GM12878 (cell line): ENCODE measurements around the gene DKC1. TPM values are rescaled to one million over a fixed set of nuclear protein-coding genes. Genes with fewer than 3 reads are reported as not detected.

ENCODE experiments used
- ATAC-seq: fragments of 200-7000 bp; cut with Tn5 transposase; 3 replicates; pipeline ENCODE4 v1.9.1; 2020; ENCODE audit warnings: mild to moderate bottlenecking, moderate library complexity
- BruUV-seq: library from RNA; stranded (reverse); fragments of 400-500 nt; replicated peaks from 2 replicates; lab custom pipeline; 2021; lab: Mats Ljungman, UMichigan
- CTCF ChIA-PET: fragments of 300-600 bp; sonication (Branson Sonifier 250); formaldehyde crosslinking; extraction: SDS; loops from one replicate; lab custom pipeline; 2021; ENCODE audit warnings: inconsistent platforms; lab: Yijun Ruan, JAX
- POLR2A ChIA-PET: fragments of 350-600 bp; formaldehyde crosslinking; extraction: SDS; loops from one replicate; lab custom pipeline; 2021; ENCODE audit warnings: inconsistent platforms; lab: Charles Lee
- RAD21 ChIA-PET: fragments of 300-600 bp; sonication (Branson Sonifier 250); formaldehyde crosslinking; loops from one replicate; lab custom pipeline; 2023; ENCODE audit warnings: antibody characterized with exemption; ENCODE audit not compliant: unreplicated experiment; lab: Charles Lee
- SMC1A ChIA-PET: fragments of 300-600 bp; sonication (Branson Sonifier 250); formaldehyde crosslinking; loops from one replicate; lab custom pipeline; 2023; ENCODE audit not compliant: unreplicated experiment, uncharacterized antibody; lab: Charles Lee
- DNase-seq: peaks from one replicate; pipeline ENCODE4 v3.0.0-alpha.2; 2011; ENCODE audit warnings: low read depth, low spot score
- FAIRE-seq: peaks from 3 replicates; lab custom pipeline; 2011; peaks lifted over from hg19 to GRCh38; lab: Jason Lieb, UNC
- H2AFZ ChIP-seq: 2 replicates; pipeline ENCODE4 v1.6.0; 2011; ENCODE audit warnings: low read depth, low read length, control low read depth; ENCODE audit not compliant: control insufficient read depth
- H3K27ac ChIP-seq: 2 replicates; pipeline ENCODE4 v1.5.1; 2011; ENCODE audit warnings: control low read depth; ENCODE audit not compliant: control insufficient read depth, insufficient read depth
- H3K27me3 ChIP-seq, 2 experiments: replicated peaks in 1 of 2; 2 replicates each; pipeline versions ENCODE4 v1.6.0 to v1.6.1; 2011; ENCODE audit warnings: low read length in 1 of 2; ENCODE audit not compliant: control insufficient read depth in 2 of 2, insufficient read depth in 2 of 2
- H3K36me3 ChIP-seq, 2 experiments: 2 replicates each; pipeline ENCODE4 v1.5.1; 2011; ENCODE audit warnings: low read length in 1 of 2; ENCODE audit not compliant: control insufficient read depth in 2 of 2, insufficient read depth in 2 of 2
- H3K4me1 ChIP-seq: 2 replicates; pipeline ENCODE4 v1.6.1; 2011; ENCODE audit warnings: mild to moderate bottlenecking, low read length, moderate library complexity, mixed read lengths; ENCODE audit not compliant: control insufficient read depth, insufficient read depth
- H3K4me2 ChIP-seq: 2 replicates; pipeline ENCODE4 v1.6.0; 2011; ENCODE audit warnings: control low read depth; ENCODE audit not compliant: control insufficient read depth, insufficient read depth
- H3K4me3 ChIP-seq: fragments of 200-600 bp; sonication (generic); 2 replicates; pipeline ENCODE4 v1.5.1; 2016
- H3K79me2 ChIP-seq: 2 replicates; pipeline ENCODE4 v1.6.0; 2011; ENCODE audit warnings: low read length; ENCODE audit not compliant: control insufficient read depth, insufficient read depth
- H3K9ac ChIP-seq: 2 replicates; pipeline ENCODE4 v1.8.0; 2011; ENCODE audit warnings: low read length, control low read depth, mixed read lengths; ENCODE audit not compliant: control insufficient read depth, insufficient read depth
- H3K9me3 ChIP-seq: replicated peaks from 3 replicates; pipeline ENCODE4 v1.5.1; 2011; ENCODE audit warnings: mild to moderate bottlenecking, low read length; ENCODE audit not compliant: control insufficient read depth, insufficient read depth
- H4K20me1 ChIP-seq: 2 replicates; pipeline ENCODE4 v1.6.0; 2011; ENCODE audit not compliant: control insufficient read depth, insufficient read depth
- BHLHE40 ChIP-seq, 2 experiments: fragments of 450-650 bp in 1 of 2; IDR thresholded peaks; 2 replicates each; pipeline ENCODE4 v1.6.1; 2011 to 2017; ENCODE audit warnings: low read depth in 2 of 2, borderline replicate concordance in 1 of 2, improper control_type of control experiment in 1 of 2, low read length in 1 of 2, mild to moderate bottlenecking in 1 of 2
- MAX ChIP-seq: IDR thresholded peaks from 2 replicates; pipeline ENCODE4 v1.6.1; 2012; ENCODE audit warnings: low read depth, low read length, improper control_type of control experiment
- MEF2B ChIP-seq: fragments of 450-650 bp; IDR thresholded peaks from 2 replicates; pipeline ENCODE4 v1.6.1; 2018; ENCODE audit warnings: mild to moderate bottlenecking, moderate library complexity; ENCODE audit not compliant: partially characterized antibody, poor library complexity, severe bottlenecking
- MLLT1 ChIP-seq: fragments of 450-650 bp; IDR thresholded peaks from 2 replicates; pipeline ENCODE4 v1.6.1; 2016; ENCODE audit warnings: mild to moderate bottlenecking
- MXI1 ChIP-seq: fragments of 150-350 bp; IDR thresholded peaks from 2 replicates; pipeline ENCODE4 v1.6.1; 2011; ENCODE audit warnings: low read depth, mild to moderate bottlenecking, inconsistent platforms, low read length, improper control_type of control experiment
- MYB ChIP-seq: fragments of 150-350 bp; IDR thresholded peaks from 2 replicates; pipeline ENCODE4 v1.6.1; 2014; ENCODE audit warnings: mild to moderate bottlenecking, low read depth, low read length, borderline replicate concordance
- RCOR1 ChIP-seq: conservative IDR thresholded peaks from 2 replicates; pipeline ENCODE4 v1.6.1; 2012; ENCODE audit warnings: low read depth, low read length, improper control_type of control experiment
- RUNX3 ChIP-seq: IDR thresholded peaks from 2 replicates; pipeline ENCODE4 v1.6.1; 2012; ENCODE audit warnings: low read length, inconsistent platforms
- SMARCA5 ChIP-seq: fragments of 450-650 bp; IDR thresholded peaks from 2 replicates; pipeline ENCODE4 v1.6.1; 2017; ENCODE audit warnings: mild to moderate bottlenecking
- STAT1 ChIP-seq: fragments of 450-650 bp; conservative IDR thresholded peaks from 2 replicates; pipeline ENCODE4 v1.6.1; 2014; ENCODE audit warnings: antibody characterized with exemption, mild to moderate bottlenecking
- ZBTB4 ChIP-seq: fragments of 450-650 bp; formaldehyde crosslinking; IDR thresholded peaks from 2 replicates; pipeline ENCODE4 v1.4.0; 2022; ENCODE audit warnings: mild to moderate bottlenecking, moderate library complexity
- ZNF207 ChIP-seq: fragments of 450-650 bp; IDR thresholded peaks from 2 replicates; pipeline ENCODE4 v1.6.1; 2014; ENCODE audit warnings: antibody characterized with exemption, mild to moderate bottlenecking, borderline replicate concordance
- WGBS: methylation state at CpG from one replicate; pipeline ENCODE4 v1.1.6; 2016; ENCODE audit warnings: low lambda C conversion rate; ENCODE audit not compliant: insufficient replicate concordance, insufficient coverage; ENCODE audit errors: missing lambda C conversion rate; 5-methylcytosine and 5-hydroxymethylcytosine counted together
- in situ Hi-C: fragments of 300-500 bp; cut with MboI; formaldehyde crosslinking; loops from 9 replicates; pipeline ENCODE4 v1.14.3; 2018; ENCODE audit warnings: mixed read lengths
- intact Hi-C: fragments of 100-400 bp; cut with micrococcal nuclease; formaldehyde crosslinking; loops from one replicate; pipeline ENCODE4 v1.14.2; 2022; ENCODE audit not compliant: unreplicated experiment
- polyA plus RNA-seq, 11 experiments: library from polyadenylated mRNA; depleted of rRNA in 4 of 11; unstranded in 6 of 11; stranded (reverse) in 5 of 11; fragments of >200 nt; fragmentation: Nextera tagmentation in 4 of 11; fragmentation: Illumina TruSeq in 1 of 11; extraction: Ambion mirVana in 4 of 11; extraction: Trizol in 1 of 11; gene quantifications; 1 replicate in 1 of 11; 2 replicates in 10 of 11; pipeline versions ENCODE4 v1.2.1 to v1.2.3, GENCODE V29; 2011 to 2016; ENCODE audit warnings: inconsistent platforms in 2 of 11, missing spikeins in 2 of 11, low read depth in 1 of 11
- total RNA-seq, 4 experiments: library from RNA; depleted of rRNA in 3 of 4; stranded (reverse); fragments of >200 nt in 3 of 4; fragmentation: Illumina TruSeq in 1 of 4; extraction: Trizol in 1 of 4; gene quantifications; 2 replicates each; pipeline versions ENCODE4 v1.2.1 to v1.2.3, GENCODE V29; 2013 to 2021

DKC1 gene
- total and polyA plus RNA-seq, 10 of the 15 experiments (the other 5 are each of a cell fraction or from before 2014, with no cell fraction given), result 70.1 to 159 (median 116) TPM

- H3K4me1 ChIP-seq, result no peaks in the 10 kb centered on the region
- in situ Hi-C loops, result no loop called here
- WGBS, result 0% methylated on average over 1 of the region's 1 CpG
- CTCF ChIA-PET, result no interaction called here
- no peaks in the 10 kb centered on the region for H3K79me2 ChIP-seq
- no peak overlapping the region for H3K9ac ChIP-seq
- no peak for FAIRE-seq
- no peak overlapping the region for H3K4me3 ChIP-seq
- H3K27ac ChIP-seq, result no peak overlapping the region
- RAD21 ChIA-PET, result no interaction called here
- TF ChIP-seq SMARCA5 (no peak), ZNF207 (no peak), MEF2B (no peak), STAT1 (no peak), RUNX3 (no peak), RCOR1 (no peak), MXI1 (no peak), MYB (no peak), MLLT1 (no peak), MAX (no peak), ZBTB4 (CRISPR knock-in tag) (no peak), BHLHE40 (IDR thresholded peaks at IDR 0.05; ENCODE audit: borderline replicate concordance in 1 of 2, low read depth in 2 of 2, low read length in 1 of 2) (no peak)
- SMC1A ChIA-PET, result interaction anchor here (2.5 to 2.6 kb wide), 2 partner anchors 8 to 14 kb away, joined by 9 to 12 read pairs; no protein-coding TSS in a partner anchor
- no peak for DNase-seq
- H2AFZ ChIP-seq, result no peak overlapping the region
- no peak overlapping the region for H3K4me2 ChIP-seq
- no TSS peak for BruUV-seq
- no peak for ATAC-seq
- H3K9me3 ChIP-seq, result no peaks in the 10 kb centered on the region
- POLR2A ChIA-PET, result no interaction called here
- H3K36me3 ChIP-seq, result no peaks in the 10 kb centered on the region
- H3K27me3 ChIP-seq, result no peaks in the 10 kb centered on the region
- intact Hi-C loops, result no loop called here
- no peaks in the 10 kb centered on the region for H4K20me1 ChIP-seq
Observed at GRCh38 chrX:154813801-154814200, 51.1 kb downstream of the DKC1 start.
